ENCODE data around the gene SDC4. TPM values are rescaled to one million over a fixed set of nuclear protein-coding genes. Genes with fewer than 3 reads are reported as not detected.

The SDC4 gene
- 162 and 261 TPM in 2 replicates for total RNA-seq

GRCh38 chr20:45347936-45348778, at the start of gene SDC4:
Gene SDC4 (minus strand): TSS chr20:45348424. CDS start chr20:45348384, 40 bp downstream.

GRCh38 chr20:45378191-45378590, 30.0 kb upstream of the SDC4 start, which contains the start of gene TP53TG5:
Gene TP53TG5 (minus strand): TSS chr20:45378325. CDS start chr20:45378236, 89 bp downstream.

GRCh38 chr20:45362804-45363610, 14.8 kb upstream of the SDC4 start, which contains the start of gene SYS1:
Gene SYS1 (plus strand): TSS chr20:45363156. CDS start chr20:45363532, 376 bp downstream.

GRCh38 chr20:45308117-45308778, 40.0 kb downstream of the SDC4 start, which contains the start of gene MATN4:
Gene MATN4 (minus strand): TSS chr20:45308299. CDS start chr20:45305582, 2,717 bp downstream.

GRCh38 chr20:45306431-45306982, 41.7 kb downstream of the SDC4 start, which contains the start of gene RBPJL:
Gene RBPJL (plus strand): TSS chr20:45306840. CDS start chr20:45306923, 83 bp downstream.

Other genes with a start within 250 kb of the SDC4 start
- gene KCNS1, start 247.3 kb downstream of the SDC4 start, total RNA-seq = 0.91 and 1.7 TPM in 2 replicates
- gene WFDC5, start 233.2 kb downstream of the SDC4 start, total RNA-seq = 0.23 and 1.6 TPM in 2 replicates
- 0.70 TPM in 1 of 2 replicates, not detected in the other for gene WFDC12, start 224.0 kb downstream of the SDC4 start, total RNA-seq
- gene PI3, start 173.5 kb downstream of the SDC4 start, total RNA-seq = 11.0 and 25.5 TPM in 2 replicates
- gene SEMG1, start 141.4 kb downstream of the SDC4 start, total RNA-seq = not detected in 2 replicates
- gene SEMG2, start 127.1 kb downstream of the SDC4 start, total RNA-seq = not detected in 2 replicates
- gene SLPI, start 93.9 kb downstream of the SDC4 start, total RNA-seq = 13.8 and 27.3 TPM in 2 replicates
- gene RBPJL, start 41.6 kb downstream of the SDC4 start, total RNA-seq = not detected in 2 replicates
- not detected in 2 replicates for gene MATN4, start 40.1 kb downstream of the SDC4 start, total RNA-seq
- gene SYS1, start 14.7 kb upstream of the SDC4 start, total RNA-seq = 18.9 and 20.5 TPM in 2 replicates
- gene TP53TG5, start 29.9 kb upstream of the SDC4 start, total RNA-seq = not detected in 2 replicates
- 35.7 and 41.2 TPM in 2 replicates for gene DBNDD2, start 59.9 kb upstream of the SDC4 start, total RNA-seq
- gene PIGT, start 67.7 kb upstream of the SDC4 start, total RNA-seq = 55.9 and 68.6 TPM in 2 replicates
- not detected in 2 replicates for gene WFDC2, start 121.3 kb upstream of the SDC4 start, total RNA-seq
- not detected in 2 replicates for gene SPINT3, start 167.2 kb upstream of the SDC4 start, total RNA-seq
- not detected in 2 replicates for gene WFDC6, start 191.1 kb upstream of the SDC4 start, total RNA-seq
- not detected in 2 replicates for gene EPPIN, start 199.0 kb upstream of the SDC4 start, total RNA-seq
- not detected in 2 replicates for gene WFDC8, start 230.9 kb upstream of the SDC4 start, total RNA-seq